Fibroblast of skin of right biceps (primary cell): Measurements from ENCODE around the gene RPRD1B.
"Not testable (repeated sequence)": the region's sequence is repeated elsewhere in the genome, so short reads cannot be mapped to it uniquely, and the experiment has no call there.

Experiments used
- DNase-seq: peaks from one replicate; pipeline ENCODE4 v3.0.0-alpha.2; 2013

The RPRD1B gene

GRCh38 chr20:38001173-38001875 is 32.2 kb upstream of the RPRD1B start:
- DNase-seq, result peak; percentile 79

GRCh38 chr20:38001981-38002380 is 31.6 kb upstream of the RPRD1B start:
- DNase-seq, result peak; percentile 59

- no peak for DNase-seq
Observed at GRCh38 chr20:38002422-38002821, 31.1 kb upstream of the RPRD1B start.

- no peak for DNase-seq
Observed at GRCh38 chr20:38004416-38004815, 29.1 kb upstream of the RPRD1B start.

- no peak for DNase-seq
Observed at GRCh38 chr20:38005903-38006302, 27.6 kb upstream of the RPRD1B start.

- DNase-seq, result no peak
Observed at GRCh38 chr20:38007526-38007925, 26.0 kb upstream of the RPRD1B start.

- no peak for DNase-seq
Observed at GRCh38 chr20:38008233-38008944, 25.2 kb upstream of the RPRD1B start.

GRCh38 chr20:38009416-38009815 is 24.1 kb upstream of the RPRD1B start:
- not testable (repeated sequence) for DNase-seq

- no peak for DNase-seq
Observed at GRCh38 chr20:38011696-38012095, 21.9 kb upstream of the RPRD1B start.

GRCh38 chr20:38012332-38012731 is 21.2 kb upstream of the RPRD1B start:
- no peak for DNase-seq

GRCh38 chr20:38013887-38014286 is 19.7 kb upstream of the RPRD1B start:
- no peak for DNase-seq

GRCh38 chr20:38017959-38018358 is 15.6 kb upstream of the RPRD1B start:
- no peak for DNase-seq

- DNase-seq, result no peak
Observed at GRCh38 chr20:38018385-38018784, 15.2 kb upstream of the RPRD1B start.

- no peak for DNase-seq
Observed at GRCh38 chr20:38021087-38021772, 12.3 kb upstream of the RPRD1B start.

GRCh38 chr20:38023181-38024001 is 10.2 kb upstream of the RPRD1B start:
- DNase-seq, result peak; percentile 60

- DNase-seq, result no peak
Observed at GRCh38 chr20:38024496-38024895, 9.1 kb upstream of the RPRD1B start.

GRCh38 chr20:38029453-38029852 is 4.1 kb upstream of the RPRD1B start:
- DNase-seq, result no peak

GRCh38 chr20:38031957-38032356 is 1.6 kb upstream of the RPRD1B start:
- DNase-seq, result no peak

GRCh38 chr20:38032585-38033329 is 789 bp upstream of the RPRD1B start:
- peak; percentile 17 for DNase-seq

GRCh38 chr20:38034108-38034649 is 633 bp downstream of the RPRD1B start:
- DNase-seq, result no peak

GRCh38 chr20:38034961-38035360 is 1.4 kb downstream of the RPRD1B start:
- peak; percentile 8 for DNase-seq

GRCh38 chr20:38036366-38036765 is 2.8 kb downstream of the RPRD1B start:
- no peak for DNase-seq
